T-helper 1 cell (primary cell): ENCODE results near the gene AGAP1.

Experiments used
- DNase-seq, 5 donors: peaks; one replicate each; pipeline ENCODE4 v3.0.0-alpha.2; 2012 to 2020

The AGAP1 gene

DNA sequence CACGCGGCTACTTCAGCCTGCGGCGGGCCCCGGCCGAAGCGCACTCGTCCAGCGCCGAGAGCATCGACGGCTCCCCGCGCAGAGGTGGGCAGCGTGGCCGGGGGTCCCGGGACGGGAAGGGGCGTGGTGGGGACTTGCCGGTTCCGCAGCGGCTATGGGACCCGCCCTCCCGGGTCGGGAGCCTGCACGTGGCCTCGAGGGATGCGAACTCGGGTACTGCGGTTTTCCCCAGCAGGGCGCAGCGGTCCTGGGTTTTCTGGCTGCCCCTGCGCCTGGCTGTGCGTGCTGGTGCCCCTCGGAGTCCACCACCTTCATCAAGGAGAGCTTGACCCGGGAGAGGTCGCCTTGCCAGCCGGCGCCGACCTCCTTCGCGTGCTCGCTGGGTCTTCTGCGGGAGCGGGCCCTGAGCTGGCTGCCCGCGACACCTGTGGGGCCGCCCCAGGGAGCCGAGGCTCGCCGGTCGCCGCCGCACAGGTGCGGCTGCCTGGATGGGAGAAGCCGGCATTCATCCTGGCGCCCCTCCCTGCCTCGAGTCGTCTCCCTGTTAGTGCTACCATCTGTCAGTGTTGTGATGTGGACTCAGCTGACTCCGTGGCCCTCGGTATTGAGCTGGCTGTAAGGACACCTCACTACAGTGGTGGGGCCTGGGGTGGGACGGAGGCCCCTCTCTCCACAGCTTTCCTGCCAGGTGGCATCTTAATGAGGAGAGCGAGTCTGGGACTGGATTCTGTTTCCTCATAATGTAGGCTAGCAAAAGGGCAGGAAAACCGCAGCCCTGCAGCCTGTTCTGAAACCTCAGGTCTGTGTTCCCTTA lies 177.3 kb downstream of the AGAP1 start:
- DNase-seq: no peak

DNA sequence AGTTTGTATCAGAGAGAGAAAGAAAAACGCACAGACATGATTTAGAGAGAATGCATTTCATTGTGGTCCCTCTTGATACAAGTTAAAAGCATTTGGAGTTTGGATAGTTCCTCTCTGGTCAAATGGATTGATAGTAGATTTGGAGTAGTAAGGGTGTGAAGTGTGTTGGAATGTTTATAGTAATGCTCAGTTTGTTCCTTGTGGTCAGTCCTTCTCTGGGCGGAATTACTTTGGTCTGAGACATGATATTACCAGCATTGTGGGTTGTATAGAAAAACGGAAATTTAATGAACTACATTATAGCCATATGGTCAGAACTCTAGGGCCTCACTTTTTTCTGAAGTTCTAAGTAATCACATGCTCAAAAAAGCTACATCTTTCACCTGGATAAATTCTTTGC lies 178.9 kb downstream of the AGAP1 start:
- no peak for DNase-seq

DNA sequence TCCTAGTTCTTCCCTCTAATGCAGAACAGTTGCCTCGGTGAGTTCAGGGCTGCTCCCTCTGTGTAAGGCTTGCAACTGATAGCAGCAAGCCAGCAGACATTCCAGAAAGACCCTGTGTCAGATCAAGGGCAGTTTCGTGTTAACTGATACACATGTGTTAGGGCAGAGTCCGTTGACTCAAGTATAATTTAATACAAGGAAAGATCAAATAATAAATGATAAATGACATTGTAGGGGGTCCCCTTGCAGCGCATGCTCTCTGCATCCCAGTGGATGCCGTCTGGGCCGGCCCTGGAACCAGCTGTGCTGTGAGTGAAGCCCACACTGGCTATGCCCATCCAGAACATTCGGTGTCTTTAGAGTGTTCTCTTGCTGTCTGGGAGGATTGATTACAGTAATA lies 180.3 kb downstream of the AGAP1 start:
- no peak for DNase-seq

DNA sequence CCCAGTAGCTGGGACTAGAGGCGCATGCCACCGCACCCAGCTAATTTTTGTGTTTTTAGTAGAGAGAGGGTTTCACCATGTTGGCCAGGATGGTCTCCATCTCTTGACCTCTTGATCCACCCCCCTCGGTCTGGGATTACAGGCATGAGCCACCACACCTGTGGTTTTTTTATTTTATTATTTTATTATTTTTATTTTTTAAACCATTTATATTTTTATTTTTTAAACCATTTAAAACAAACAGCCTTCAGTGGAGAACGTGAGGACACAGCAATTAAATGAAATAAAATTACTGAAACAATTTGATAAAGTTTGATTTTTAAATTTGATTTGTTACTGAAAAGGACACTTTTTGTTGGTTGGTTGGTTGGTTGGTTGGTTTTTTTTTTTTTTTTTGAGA lies 181.0 kb downstream of the AGAP1 start:
- no peak for DNase-seq

DNA sequence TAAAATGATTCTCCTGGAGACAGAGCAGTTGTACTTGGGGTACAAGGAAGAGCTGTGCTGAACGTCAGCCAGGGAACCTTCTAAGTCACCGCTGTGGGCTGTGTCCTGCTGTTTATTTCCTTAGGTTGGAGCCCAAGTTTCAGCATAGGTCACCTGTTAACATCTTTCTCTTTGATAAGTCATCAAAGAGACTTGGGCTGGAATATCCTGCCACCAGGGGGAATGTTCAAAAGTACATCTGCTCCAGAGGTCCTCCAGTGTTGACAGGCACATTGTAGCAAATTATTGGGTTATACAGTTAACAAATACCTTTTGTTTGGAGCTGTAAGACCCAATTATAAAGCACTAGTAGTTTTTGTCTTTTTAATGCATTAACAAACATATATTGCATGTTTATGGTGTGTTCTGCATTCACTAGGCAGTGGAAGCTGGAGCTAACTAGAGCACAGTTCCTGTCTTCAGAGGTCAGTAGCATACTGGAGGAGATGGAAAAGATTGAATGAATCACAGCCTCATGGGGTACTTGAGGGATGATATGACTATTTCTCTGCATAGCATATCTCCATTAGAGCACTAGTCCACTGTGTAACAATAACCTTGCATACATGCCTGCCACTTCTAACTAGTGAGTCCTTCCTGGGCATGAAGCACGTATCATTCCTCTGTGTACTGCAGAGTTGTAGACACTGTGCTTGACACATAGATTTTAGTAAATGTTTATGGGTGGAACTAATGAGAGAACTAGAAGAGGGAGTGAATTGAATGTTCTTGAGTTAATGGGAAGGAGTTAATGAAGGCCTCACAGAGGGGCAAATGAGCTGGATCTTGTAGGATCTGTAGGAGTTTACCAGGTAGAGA lies 182.1 kb downstream of the AGAP1 start:
- DNase-seq: no peak

GRCh38 chr2:235676536-235676799 lies 182.6 kb downstream of the AGAP1 start:
- DNase-seq: no peak

- no peak for DNase-seq
Observed at GRCh38 chr2:235677276-235677788, 183.5 kb downstream of the AGAP1 start.

GRCh38 chr2:235677937-235678336 lies 184.1 kb downstream of the AGAP1 start:
- no peak for DNase-seq

DNA sequence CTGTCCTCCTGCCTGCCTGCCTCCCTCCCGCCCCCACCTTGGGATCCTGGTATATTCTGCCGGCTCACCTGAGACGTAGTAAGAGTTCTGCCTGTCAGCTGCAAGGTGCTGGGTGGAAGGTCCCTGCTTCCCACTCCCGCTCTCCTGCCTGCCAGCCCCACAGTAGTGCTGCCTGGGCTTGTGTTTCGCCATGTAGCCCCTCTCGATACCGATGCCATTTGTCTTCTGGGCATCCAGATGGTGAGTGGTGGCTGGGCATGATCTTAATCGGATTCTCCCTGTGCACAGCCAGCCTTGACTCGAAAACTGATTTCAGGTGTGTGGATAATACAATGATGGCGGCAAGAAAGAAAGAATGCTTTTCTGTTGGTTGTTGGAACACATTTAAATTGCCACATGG lies 184.9 kb downstream of the AGAP1 start:
- DNase-seq: no peak

- DNase-seq: no peak
Observed at GRCh38 chr2:235679471-235679870, 185.6 kb downstream of the AGAP1 start.

DNA sequence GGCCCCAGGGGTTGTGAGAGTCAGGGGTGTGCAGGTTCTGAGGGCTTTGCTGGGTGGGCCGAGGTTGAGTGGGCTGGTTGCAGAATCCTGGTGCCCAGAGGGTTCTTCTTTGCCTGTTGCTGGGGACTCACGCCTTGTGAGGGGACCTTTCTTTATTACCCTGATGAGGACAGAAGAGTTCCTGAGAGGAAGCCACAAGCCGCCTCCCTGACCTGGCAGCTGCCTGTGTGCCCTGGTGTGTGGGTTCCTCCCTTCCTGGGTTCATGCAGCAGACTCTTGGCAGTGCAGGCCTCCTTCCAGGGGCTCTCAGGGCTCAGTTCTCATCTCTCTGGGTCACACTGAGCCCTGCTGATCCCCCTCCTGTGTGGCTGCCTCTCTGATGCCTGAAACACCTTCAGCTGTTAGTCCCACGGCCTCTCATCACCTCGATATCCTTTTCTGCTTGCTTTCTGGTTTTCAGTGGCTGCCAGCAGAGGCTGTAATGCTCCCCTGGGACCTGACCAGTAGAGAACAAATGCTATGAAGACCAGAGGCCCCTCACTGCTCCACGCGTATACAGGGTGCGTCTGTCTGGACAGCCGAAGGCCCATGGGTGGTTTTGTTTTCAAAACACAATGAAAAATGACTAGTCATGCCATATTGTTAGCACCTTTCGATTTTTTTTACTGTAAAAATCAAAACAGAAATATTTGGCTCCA lies 191.3 kb downstream of the AGAP1 start:
- DNase-seq: no peak

- DNase-seq: no peak
Observed at GRCh38 chr2:235688511-235689426, 194.9 kb downstream of the AGAP1 start.

GRCh38 chr2:235689427-235689853 lies 195.6 kb downstream of the AGAP1 start:
- DNase-seq: no peak

GRCh38 chr2:235690082-235690808 lies 196.4 kb downstream of the AGAP1 start:
- DNase-seq: no peak

DNA sequence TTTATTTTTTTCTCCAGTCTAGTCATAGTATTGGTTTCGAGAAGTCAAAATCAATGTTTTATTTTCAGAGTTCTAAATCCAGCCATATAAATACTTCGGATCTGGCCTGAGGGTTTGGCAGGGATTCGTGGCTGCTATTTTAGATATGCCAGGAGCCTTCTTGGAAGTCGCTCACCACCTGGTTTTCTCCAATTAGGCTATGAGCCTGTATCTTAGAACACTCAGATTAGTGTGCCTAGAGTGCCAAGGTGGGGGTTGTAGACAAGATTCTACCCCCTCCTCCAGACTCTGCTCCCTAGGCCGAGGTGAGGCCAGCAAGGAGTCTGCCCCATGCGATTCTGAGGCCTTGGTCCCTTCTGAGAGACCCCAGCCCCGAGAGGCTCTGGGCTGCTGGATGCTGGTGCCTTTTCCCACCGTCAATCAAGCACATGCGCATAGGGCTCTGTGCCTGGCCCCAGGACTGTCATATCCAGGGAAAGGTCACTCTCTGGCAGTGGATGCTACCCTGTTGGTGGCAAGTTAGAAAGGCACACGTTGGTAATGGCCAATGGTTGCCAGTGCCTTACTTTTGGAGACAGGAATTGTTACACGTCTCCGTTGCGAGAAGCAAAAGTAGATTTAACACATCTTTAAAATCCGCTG lies 197.1 kb downstream of the AGAP1 start:
- DNase-seq: no peak

DNA sequence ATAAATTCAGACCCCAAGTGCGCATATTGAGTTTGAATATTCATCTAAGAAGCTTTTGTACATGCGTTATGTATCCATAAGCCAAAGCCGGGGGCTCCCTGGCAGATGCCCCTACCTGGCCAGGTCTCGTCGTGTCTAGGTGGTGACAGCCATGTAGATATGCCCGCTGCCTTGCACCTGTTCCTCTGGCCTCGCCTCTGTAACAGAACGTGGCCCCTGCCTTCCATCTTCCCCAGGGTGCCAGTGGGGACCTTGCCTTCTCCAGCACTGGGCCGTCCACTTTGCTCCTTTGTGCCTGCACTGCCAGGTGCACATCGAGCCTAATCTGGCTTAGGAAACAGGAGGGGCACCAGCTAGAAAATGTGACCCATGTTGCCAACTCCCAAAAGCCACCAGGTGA lies 198.2 kb downstream of the AGAP1 start:
- no peak for DNase-seq

- no peak for DNase-seq
Observed at GRCh38 chr2:235692671-235693171, 198.9 kb downstream of the AGAP1 start.

DNA sequence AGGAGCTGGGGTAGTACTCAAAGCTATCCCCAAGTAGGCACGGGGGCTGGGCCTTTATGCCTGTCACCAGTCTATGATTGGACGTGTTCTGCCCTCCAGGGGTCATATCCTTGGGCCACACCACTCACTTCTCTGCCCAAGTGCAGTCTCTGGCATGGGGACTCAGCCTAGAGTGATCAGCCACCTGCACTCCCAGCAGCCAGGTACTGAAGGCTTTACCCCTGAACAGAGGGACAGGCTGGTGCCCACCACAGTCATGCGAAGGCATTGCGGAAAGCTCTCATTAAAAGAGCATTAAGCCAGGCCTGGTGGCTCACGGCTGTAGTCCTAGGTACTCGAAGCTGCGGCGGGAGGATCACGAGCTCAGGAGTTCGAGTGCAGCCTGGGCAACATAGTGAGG lies 199.4 kb downstream of the AGAP1 start:
- DNase-seq: no peak

DNA sequence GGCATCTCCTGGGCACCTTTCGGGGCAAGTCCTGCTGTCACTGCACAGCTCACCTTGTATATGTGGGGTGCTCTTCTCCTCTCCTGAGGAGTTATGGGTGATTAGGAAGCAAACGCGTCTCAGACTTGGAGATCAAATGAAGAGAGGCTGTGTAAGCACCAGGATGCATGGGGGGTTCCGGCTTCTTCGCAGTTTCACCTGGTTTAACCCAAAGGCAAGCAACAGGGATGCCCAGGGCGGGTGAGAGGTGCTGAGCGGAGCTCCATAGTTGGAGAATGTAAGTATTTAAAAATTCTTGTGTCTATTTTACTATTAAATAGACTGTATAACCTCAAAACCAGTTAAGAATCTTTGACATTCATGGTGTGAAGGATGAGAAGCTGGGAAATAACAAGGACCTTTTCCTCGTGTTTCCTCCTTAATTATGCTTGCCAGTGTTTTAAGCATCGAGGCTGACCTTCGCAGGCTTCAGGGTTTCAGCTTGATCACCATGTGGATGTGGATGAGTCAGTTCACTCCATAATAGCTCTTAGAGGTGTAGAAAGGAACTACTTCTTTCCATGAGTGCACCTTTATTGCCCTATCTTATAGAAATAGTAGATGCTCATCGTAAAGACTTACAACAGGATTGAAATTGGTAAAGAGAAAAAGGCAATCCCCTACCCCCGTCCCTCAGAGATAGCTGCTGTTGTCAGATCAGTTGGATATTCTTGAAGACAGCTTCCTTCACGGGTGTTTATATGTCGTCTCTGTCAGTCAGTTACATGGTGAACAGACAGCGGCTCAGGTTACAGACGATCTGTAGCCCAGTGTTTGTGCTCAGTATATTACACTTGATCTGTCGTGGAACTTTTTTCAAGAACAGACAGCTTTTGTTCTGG lies 201.1 kb downstream of the AGAP1 start:
- no peak for DNase-seq

GRCh38 chr2:235695602-235695895 lies 201.7 kb downstream of the AGAP1 start:
- no peak for DNase-seq
